ENCODE data around the gene EVC. TPM values are rescaled to one million over a fixed set of nuclear protein-coding genes. Genes with fewer than 3 reads are reported as not detected.
"Not testable (repeated sequence)": the region's sequence is repeated elsewhere in the genome, so short reads cannot be mapped to it uniquely, and the experiment has no call there.

EVC gene
- total RNA-seq, 2 donors from 2014 or later, result 0.14 to 1.4 TPM

DNA sequence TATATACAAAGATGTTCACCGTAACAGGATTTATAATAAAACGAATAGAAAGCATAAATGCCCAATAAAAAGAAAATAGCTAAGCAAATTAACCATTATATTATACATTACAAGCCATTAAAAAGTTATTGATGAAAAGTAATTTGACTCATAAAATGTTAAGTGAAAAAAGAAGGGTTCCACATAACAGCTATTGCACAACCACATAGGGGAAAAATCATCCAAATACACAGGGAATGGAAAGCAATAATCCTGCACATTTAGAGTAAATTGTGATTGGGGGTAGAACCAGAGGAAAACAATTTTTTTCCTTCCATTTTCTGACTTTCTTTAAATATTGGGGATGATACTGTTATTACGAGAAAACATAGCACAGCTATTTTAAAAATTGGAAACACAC is 143.9 kb downstream of the EVC start:
- H3K27ac Mint-ChIP-seq, result no peak overlapping the region
- H3K9me3 Mint-ChIP-seq, result no peaks in the 10 kb centered on the region
- no peak for ATAC-seq
- DNase-seq (ENCODE audit: low spot score in 2 of 2), result no peak
- no peaks in the 10 kb centered on the region for H3K36me3 Mint-ChIP-seq

- ATAC-seq; H3K9me3 Mint-ChIP-seq; H3K27ac Mint-ChIP-seq; DNase-seq (ENCODE audit: low spot score in 2 of 2); H3K36me3 Mint-ChIP-seq: not testable (repeated sequence)
These were observed 145.4 kb downstream of the EVC start for GRCh38 chr4:5856362-5856761.

DNA sequence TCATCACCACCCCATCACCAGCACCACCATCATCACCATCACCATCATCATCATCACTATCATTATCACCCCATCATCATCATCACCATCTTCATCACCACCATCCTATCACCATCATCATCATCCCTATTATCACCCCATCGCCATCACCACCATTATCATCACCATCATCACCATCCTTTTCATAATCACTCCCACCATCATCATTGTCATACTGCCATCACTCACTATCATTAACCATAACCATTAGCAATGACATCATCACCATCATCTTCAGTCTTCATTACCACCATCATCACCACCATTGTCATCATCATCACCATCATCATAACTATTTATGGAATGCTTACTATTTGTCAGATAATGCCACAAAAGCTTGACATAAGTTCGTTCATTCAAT is 146.2 kb downstream of the EVC start:
- Mint-ChIP-seq H3K36me3 (no peaks in the 10 kb centered on the region), H3K27ac (no peak overlapping the region), H3K9me3 (no peaks in the 10 kb centered on the region)
- ATAC-seq, result peak in 1 of 2 donors; percentile 5
- no peak for DNase-seq (ENCODE audit: low spot score in 2 of 2)

DNA sequence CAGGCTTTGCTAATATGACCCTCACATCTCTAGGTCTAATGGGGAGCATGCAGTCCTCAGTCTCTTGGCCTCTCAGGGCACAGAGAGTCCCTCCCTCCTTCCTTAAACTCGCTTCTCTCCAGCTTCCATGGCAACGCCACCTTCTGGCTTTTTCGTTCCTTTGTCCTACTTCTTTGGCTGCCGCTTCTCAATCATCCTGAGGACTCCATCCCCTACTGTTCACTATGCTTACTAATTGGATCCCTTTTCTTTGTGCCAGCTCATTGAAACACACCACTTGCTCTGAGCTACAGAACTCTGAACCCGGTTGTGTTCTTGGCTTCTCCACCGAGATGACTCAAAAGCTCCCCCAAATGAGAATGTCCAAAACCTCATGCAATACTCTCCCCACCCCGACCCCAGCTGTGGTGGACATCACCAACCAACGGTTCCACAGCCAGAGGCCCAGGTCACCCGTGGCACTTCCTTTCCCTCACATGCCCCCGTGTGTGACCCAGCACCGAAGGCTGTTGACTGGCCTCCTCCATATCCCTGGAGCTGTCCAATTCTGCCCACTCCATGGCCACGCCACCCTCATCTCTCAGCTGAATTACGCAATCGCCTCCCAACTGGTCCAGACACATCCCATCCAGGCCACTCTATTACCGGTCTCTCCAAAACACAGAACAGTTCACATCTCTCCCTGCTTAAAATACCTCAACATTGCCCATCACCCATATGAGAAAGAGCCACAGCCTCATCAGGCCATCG is 147.2 kb downstream of the EVC start:
- H3K36me3 Mint-ChIP-seq, result no peaks in the 10 kb centered on the region
- no peak for DNase-seq (ENCODE audit: low spot score in 2 of 2)
- ATAC-seq, result no peak
- H3K27ac Mint-ChIP-seq, result no peak overlapping the region
- no peaks in the 10 kb centered on the region for H3K9me3 Mint-ChIP-seq

GRCh38 chr4:5863461-5864113 is 152.6 kb downstream of the EVC start:
- DNase-seq (ENCODE audit: low spot score in 2 of 2) (peak in 1 of 2 donors; percentile 63), ATAC-seq (peak; percentile 92 to 98)
- Mint-ChIP-seq H3K27ac (no peak overlapping the region), H3K36me3 (no peaks in the 10 kb centered on the region), H3K9me3 (no peaks in the 10 kb centered on the region)

Other genes with a start within 250 kb of the EVC start
- gene EVC2, start 2.6 kb upstream of the EVC start, total RNA-seq, result under 1 TPM; 0.16 to 0.66 TPM
- not detected for gene CRMP1, start 181.9 kb downstream of the EVC start, total RNA-seq